C1 segment of cervical spinal cord (tissue), 14 donors: ENCODE results near the gene VPS36.
"Not testable (repeated sequence)": the region's sequence is repeated elsewhere in the genome, so short reads cannot be mapped to it uniquely, and the experiment has no call there.

Experiments
- DNase-seq, 14 donors: peaks; one replicate each; lab custom pipeline; 2025; lab: John Stamatoyannopoulos, UW

VPS36 gene, protein sequence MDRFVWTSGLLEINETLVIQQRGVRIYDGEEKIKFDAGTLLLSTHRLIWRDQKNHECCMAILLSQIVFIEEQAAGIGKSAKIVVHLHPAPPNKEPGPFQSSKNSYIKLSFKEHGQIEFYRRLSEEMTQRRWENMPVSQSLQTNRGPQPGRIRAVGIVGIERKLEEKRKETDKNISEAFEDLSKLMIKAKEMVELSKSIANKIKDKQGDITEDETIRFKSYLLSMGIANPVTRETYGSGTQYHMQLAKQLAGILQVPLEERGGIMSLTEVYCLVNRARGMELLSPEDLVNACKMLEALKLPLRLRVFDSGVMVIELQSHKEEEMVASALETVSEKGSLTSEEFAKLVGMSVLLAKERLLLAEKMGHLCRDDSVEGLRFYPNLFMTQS

DNA sequence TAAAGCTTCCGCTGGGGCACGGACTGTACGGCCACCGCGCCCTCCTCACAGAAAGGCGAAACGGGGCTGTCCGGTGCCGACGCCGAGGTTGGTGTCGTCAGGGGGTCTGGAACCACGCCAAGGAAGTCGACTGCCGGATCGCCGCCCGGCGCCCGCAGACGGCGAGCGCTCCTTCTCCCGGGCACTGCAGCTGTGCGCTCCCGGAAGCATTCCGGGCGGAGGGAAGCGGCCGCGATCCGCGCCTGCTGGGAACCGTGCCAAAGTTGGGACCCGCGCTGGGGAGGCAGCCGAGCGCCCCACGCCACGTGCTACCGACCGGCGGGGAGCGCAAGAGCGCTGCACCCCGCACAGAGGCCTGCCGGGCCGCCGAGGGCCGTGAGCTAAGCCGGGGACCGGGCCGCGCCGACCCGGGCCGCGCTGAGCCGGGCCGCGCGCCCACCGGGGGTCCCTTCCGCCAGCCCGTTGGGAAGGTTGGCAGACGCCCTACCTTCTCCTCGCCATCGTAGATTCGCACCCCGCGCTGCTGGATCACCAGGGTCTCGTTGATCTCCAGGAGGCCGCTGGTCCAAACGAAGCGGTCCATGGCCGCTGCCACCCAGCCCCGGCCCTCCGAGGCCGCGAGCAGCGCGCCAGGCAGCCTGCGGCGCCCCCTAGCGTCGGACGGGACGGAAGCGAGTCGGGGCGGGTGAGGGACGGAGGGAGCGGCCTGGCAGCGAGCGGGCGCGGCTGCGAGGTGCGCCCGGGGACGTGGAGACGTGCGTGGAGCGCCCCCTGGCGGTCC is at the start of gene VPS36:
VPS36 (minus strand) TSS at position 623 of the 781 bp plus-strand sequence; CDS start at position 583, 40 bp downstream.
- peak; percentile 55 to 98 (median 88) for DNase-seq

DNA sequence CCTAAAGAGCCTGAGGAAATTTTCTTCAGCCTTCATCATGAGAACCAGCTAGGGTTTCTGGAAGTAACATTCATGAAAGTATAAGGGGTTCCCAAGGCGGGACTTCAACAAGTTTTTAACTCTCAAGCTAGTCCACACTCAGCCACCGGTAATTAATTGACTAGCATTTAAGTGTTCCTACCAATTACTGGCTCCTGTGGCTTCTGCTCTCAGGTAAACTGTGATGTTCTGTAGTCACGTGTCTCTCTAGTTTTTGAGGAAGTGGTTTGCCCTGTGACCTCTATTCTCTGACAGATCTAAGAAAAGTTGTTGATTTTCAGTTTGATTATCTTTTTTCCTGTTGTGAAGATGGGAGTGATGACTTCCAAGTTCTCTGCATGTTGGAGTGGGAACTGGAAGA is 47.5 kb upstream of the VPS36 start:
- not testable (repeated sequence) for DNase-seq

DNA sequence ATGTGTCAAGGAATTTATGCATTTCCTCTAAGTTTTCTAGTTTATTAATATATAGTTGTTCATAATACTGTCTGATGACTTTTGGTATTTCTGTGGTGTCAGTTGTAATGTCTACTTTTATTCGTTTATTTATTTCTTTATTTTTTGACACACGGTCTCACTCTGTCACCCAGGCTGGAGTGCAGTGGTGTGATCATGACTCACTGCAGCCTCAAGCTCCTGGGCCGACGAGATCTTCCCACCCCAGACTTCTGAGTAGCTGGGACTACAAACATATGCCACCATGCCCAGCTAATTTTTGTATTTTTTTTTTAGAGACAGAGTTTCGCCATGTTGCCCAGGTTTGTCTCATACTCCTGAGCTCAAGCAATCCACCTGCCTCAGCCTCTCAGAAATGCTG is 43.8 kb upstream of the VPS36 start:
- DNase-seq, result not testable (repeated sequence)

DNA sequence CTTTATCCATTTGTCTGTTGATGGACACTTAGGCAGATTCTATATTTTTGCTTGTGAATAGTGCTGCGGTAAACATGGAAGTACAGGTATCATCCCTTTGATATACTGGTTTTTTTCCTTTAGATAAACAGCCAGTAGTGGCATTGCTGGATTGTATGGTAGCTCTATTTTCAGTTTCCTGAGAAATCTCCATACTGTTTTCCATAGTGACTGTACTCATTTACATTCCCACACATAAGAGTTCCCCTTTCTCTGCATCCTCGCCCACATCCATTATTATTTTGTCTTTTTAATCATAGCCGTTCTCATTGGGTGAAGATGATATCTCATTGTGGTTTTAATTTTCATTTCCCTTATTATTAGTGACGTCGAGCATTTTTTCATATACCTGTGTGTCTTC is 40.6 kb upstream of the VPS36 start:
- DNase-seq, result not testable (repeated sequence)

DNA sequence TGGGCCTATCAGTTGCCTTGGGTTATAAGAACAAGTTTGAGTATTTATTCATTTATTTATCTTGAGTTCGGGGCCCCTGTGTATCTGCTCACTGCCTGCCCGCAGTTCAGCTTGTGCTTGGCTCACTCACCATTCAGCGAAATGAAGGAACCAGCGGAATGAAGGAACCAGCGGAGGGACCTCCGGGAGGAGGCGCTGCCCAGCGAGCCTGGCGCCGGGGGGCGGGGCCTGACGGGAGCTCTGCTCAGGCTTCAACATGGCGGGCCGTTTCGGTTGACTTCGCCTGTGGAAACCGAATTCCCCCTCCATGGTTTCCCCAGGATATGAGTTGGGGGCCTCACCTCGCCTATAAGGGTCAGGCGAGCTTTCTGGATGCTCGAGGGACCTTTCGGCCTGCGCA is 38.3 kb upstream of the VPS36 start:
- not testable (repeated sequence) for DNase-seq

DNA sequence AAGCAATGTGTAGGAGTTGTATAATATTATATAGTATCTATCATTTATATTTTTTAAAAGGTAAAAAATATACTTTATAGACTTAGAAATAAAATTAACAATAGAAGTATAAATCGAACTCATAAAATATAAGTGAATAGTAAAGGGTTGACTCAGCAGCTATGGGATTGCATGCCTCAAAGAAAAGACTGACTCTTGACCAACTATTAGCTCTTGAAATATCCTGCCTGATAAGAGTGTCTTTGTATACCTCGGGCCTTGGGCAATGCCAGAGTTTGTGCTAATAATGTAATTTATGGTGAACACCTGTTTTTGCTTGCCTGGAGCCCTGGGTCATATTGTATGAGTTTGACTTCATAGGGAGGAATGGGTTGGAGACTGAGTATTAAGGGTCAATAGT is 36.6 kb upstream of the VPS36 start:
- DNase-seq, result not testable (repeated sequence)

DNA sequence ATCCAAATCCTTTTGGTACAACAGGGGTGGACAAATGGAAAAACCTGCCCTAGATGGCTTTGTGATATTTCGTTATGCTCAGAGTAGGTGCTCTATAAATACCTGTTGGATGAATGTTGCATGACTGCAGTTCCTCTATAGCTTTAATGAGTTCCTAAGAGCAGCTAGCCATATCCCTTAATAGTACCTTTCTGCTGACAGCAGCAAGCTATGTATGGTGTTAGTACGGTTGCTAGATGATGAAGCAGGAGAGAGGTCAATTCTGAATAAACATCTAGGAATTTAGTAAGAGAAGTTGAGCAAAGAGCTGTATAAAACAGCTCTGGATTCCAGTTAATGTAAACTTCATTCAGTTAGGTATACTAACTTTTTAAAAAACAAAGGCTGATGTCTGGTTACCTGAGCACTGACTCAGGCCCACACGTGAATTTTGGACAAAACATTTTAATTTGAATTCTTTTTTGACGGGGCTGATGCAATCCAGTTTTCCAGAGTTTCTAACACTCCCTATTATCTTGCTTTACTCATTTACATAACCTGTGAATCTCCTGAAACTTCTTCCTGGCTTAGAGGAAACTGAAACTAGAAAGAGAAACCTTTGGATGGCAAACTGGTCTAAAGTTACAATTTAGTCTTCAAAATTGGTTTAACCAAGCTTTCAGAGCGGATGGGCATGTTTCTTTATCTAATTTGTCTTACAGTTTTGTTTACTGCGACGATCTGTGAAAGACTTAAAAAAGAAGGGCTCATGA is 30.4 kb upstream of the VPS36 start:
- not testable (repeated sequence) for DNase-seq

DNA sequence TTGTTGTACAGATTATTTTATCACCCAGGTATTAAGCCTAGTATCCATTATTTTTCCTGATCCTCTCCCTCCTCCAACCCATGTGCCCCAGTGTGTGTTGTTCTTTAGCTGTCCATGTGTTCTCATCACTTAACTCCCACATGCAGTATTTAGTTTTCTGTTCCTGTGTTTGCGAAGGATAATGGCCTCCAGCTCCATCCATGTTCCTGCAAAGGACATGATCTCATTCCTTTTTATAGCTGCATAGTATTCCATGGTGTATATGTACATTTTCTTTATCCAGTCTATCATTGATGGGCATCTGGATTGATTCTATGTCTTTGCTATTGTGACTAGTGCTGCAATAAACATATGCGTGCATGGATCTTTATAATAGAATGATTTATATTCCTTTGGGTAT is 18.1 kb upstream of the VPS36 start:
- not testable (repeated sequence) for DNase-seq

DNA sequence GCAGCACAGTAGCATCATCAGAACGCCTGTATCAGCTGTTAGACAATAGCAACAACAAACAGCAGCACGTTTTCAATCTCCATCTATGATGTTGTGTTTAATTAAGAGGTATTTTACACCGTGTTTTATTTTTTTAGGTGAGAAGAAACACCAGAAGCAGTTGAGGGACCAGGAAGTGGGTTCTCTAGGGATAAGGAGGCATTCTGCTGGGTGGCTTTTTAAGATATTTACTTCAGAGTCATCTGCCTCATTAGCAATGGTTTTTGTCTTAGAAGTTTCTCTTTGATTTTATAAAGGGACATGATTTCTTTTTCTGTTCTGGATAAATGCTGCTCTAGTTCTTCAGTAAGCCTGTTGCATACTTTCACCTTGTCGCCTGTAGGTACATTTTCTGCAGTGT is 13.1 kb upstream of the VPS36 start:
- DNase-seq, result no peak

DNA sequence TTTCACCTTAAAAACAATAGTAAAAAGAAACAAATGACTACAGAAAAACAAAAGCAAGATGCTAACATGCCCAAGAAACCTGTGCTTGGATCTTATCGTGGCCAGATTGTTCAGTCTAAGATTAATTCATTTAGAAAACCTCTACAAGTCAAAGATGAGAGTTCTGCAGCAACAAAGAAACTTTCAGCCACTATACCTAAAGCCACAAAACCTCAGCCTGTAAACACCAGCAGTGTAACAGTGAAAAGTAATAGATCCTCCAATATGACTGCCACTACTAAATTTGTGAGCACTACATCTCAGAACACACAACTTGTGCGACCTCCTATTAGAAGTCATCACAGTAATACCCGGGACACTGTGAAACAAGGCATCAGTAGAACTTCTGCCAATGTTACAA is 10.8 kb upstream of the VPS36 start:
- no peak for DNase-seq

DNA sequence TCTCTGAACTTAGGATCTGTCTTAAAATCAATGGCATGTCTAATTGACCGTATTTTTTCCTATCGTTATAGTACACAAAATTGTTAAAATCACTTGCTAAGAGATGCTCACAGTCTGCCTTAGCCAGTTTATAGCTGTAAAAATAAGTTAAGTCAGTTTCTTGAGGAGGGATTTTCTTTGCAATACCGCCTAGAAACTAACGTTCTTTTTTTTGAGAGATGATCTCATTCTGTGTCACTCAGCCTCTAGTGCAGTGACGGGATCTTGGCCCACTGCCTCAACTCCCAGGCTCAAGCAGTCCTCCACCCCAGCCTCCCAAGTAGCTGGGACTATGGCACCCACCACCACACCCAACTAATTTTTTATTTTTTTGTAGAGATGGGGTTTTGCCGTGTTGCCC is 9.2 kb upstream of the VPS36 start:
- DNase-seq, result no peak

DNA sequence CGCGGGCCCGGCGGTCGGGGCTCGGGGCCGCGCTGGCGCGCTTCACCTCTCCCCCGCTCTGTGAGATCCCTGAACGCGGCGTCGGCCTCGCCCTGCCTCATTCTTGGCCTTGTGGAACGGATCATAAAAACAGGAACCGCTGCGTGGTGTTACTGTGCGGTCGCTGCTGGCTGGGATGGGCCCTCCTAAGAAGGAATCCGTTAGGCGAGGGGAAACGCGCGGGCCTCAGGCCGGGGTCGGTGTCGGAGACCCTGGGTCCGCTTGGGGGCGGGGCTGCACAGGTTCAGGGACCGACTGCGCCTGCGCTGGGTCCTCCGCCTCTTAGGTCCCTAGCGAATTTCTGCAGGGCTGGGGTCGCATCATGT is 5.2 kb upstream of the VPS36 start:
- peak in 12 of 14 donors; percentile 26 to 81 (median 72) for DNase-seq

DNA sequence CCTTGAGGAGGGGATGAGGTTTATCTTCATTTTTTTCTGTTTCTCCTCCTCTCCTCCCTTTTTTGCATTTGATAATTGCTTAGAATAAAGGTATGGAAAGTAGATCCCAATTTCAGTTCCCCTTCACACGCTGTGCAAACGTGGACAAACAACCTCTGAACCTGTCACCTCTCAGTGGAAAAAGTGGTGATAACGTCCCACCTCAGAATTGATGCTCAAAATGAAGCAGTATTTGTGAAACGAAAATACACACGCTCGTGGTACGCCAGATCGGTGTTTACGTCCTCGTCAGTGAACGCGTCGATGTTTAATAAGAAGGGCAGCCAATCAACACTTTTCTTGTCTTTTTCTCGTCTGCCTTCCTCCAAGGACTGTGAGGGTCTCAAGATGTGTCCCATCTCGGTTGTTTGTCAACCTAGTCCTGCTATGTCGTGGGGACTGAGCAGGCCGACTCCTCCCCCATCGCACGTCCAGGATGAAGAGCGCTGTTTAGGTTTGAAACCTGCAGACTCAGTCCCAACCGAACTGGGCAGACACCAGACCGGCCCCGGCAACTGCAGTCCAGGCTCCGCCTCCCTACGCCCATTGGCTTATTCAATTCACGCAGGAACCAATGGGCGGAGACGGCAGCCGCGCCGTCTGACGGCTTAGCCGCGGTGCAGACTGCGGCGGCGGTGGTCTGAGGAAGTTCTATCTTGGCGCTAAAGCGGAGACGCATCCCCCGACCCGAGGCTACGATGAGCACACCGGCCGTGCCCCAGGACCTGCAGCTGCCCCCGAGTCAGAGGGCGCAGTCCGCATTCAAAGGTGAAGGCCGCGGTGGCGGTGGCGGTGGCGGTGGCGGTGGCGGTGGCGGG is 4.6 kb upstream of the VPS36 start, which contains the start of gene CKAP2:
CKAP2 (plus strand) TSS at position 659 of the 857 bp plus-strand sequence; CDS start at position 738, 79 bp downstream.
- DNase-seq, result peak; percentile 23 to 95 (median 84)

DNA sequence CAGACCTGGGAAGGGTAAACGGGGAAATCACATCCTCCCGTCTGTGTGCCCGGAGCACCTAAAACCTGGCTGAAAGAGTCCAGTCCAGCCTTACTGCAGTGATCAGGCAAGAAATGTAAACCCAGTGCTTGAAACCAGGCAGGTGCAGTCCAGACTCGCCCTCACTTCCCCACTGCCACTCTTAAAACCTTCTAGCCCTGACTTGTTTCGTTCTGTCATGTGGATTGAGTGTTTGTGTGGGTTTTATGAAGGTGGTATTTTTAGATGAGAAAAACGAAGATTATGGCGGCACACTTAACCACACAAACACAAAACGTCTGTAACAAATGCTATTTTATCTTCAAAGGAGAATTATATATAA is 4.0 kb upstream of the VPS36 start:
- peak in 1 of 14 donors; percentile 43 for DNase-seq

DNA sequence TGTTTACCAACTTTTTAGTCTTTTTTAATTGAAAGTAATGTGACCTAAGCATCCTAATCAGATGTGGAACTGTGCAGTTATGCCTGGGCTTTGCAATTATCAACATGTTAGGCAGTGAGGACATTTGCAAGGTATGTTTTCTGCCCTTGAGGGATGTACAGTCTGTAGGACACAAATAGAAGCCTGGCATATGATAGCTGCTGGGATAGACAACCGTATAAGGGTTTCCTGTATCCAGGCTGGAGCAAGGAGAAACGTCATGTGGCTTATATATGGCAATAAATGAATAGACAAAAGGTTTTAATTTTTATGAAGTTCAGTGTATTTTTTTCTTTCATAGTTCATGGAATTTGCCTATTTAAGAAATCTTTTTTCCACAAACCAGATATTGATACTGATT is 2.0 kb upstream of the VPS36 start:
- no peak for DNase-seq

DNA sequence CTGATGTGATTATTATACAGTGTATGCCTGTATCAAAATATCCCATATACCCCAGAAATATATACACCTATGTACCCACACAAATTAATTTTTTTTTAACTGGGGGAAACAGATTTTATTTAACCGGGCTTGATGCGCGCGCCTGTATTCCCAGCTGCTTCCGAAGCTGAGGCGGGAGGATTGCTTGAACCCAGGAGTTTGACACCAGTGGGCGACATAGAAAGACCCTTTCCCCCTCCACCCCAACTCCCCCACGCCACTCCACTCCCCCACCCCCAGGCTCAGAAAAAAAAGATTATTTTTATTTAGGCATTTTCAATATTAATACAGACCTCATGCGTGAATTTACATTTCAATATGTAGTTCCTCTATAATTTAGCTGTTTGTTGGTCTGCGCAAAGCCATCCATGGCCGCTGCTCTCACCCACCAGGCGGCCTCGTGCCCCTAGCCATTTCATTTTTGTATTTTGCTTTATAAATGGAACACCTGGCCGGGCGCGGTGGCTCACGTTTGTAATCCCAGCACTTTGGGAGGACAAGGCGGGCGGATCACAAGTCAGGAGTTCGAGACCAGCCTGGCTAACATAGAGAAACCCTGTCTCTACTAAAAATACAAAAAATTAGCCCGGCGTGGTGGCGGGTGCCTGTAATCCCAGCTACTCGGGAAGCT is 836 bp upstream of the VPS36 start:
- DNase-seq, result peak in 1 of 14 donors; percentile 1

DNA sequence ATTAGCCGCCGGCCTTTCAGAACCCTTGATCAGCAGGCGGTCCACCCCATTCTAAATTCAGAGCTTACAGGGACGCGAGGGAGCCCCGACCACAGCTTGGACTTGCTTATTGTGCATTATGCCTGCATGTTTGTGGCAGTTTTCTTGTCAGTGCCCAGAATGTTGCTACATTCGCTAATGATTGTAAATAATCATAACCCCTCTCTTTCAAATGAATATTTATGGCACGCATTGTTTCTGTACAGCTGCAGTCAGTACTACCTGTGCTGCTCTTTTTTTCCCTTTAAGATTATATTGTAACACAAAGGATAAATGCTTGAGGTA is 321 bp upstream of the VPS36 start:
- DNase-seq, result no peak

DNA sequence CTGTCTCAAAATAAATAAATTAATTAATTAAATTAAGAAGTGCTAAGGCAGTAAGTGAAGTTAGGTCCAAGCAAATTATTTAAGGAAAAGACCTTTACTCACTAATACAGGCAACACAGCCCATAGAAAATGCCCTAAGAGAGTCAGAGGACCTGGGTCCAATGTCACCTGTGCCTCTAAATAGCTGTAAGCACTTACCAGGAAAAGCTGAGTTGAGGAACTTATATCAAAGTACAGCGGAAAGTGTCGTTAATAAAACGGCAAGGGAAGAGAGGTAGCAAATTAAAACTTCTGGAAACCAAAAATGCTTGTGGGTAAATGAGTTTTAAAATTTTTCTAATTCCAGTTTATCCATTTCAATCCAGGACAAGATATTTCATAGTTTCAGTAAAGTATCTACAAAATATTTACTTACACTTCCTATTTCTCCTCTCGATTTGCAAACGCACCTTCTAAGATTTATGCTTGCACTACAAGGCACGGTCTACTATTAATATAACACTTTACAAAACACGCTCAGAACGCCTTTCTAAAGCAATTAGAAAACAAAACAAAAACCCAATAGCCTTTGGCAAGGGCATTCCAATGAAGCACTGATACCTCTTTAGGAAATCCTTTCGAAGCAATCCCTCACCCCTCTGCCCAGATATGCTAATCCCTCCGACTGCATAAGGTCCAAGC is 963 bp downstream of the VPS36 start:
- DNase-seq, result peak in 1 of 14 donors; percentile 44

DNA sequence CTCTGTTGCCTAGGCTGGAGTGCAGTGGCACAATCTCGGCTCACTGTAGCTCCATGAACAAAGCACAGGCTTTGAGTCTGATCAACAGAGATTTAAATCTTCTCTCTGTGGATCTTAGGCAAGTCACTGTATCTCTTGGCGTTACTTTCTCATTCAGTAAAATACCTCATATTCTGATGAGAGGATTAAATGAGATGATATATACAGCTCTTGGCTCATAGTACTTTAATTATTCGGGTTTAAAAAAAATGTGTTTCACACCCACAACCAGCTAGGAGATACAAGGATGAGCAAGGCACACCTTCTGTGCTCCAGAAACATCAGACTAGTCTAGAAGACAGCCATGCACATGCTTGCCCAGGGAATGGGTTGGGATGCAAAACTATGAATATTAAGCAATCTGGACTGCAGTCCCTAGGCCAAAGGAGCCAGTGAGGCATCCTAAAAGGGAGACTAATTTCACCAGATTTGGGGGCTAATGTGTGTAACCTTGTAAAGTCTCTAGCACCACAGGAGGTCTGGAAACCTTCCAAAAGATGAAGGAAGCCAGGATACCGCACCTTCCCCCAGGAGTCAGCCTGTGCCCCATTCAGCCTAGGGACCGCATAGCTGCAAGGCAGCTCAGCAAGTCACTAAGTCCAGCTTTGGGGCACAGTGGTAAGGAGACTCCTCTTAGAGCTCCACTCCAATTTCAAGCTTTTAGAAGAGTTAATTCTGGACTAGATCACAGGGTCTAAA is 2.5 kb downstream of the VPS36 start:
- DNase-seq, result peak in 1 of 14 donors; percentile 8
